IMR-90 (cell line): ENCODE data around the gene UBE2C.
"Not testable (repeated sequence)": the region's sequence is repeated elsewhere in the genome, so short reads cannot be mapped to it uniquely, and the experiment has no call there.

Experiments
- BHLHE40 ChIP-seq: fragments of 150-350 bp; IDR thresholded peaks from 2 replicates; pipeline ENCODE4 v1.6.1; 2016; ENCODE audit warnings: mild to moderate bottlenecking, low read depth, low read length
- CTCF ChIP-seq: conservative IDR thresholded peaks from 2 replicates; pipeline ENCODE4 v1.5.1; 2012; ENCODE audit warnings: mild to moderate bottlenecking, low read depth, low read length, improper control_type of control experiment
- FOS ChIP-seq: fragments of 150-350 bp; IDR thresholded peaks from 2 replicates; pipeline ENCODE4 v1.6.1; 2016; ENCODE audit warnings: low read depth, low read length
- MAFK ChIP-seq: IDR thresholded peaks from 2 replicates; pipeline ENCODE4 v1.6.1; 2012; ENCODE audit warnings: low read depth, low read length, improper control_type of control experiment
- MAZ ChIP-seq: IDR thresholded peaks from 2 replicates; pipeline ENCODE4 v1.6.1; 2012; ENCODE audit warnings: low read depth, mild to moderate bottlenecking, low read length, improper control_type of control experiment, moderate library complexity, borderline replicate concordance
- MXI1 ChIP-seq: IDR thresholded peaks from 2 replicates; pipeline ENCODE4 v1.6.1; 2012; ENCODE audit warnings: low read depth, mild to moderate bottlenecking, low read length, moderate library complexity, borderline replicate concordance
- NFE2L2 ChIP-seq: fragments of 150-350 bp; IDR thresholded peaks from 2 replicates; pipeline ENCODE4 v1.6.1; 2016; ENCODE audit warnings: low read depth, mild to moderate bottlenecking, low read length
- POLR2A ChIP-seq: IDR thresholded peaks from 2 replicates; pipeline ENCODE4 v1.6.1; 2012; ENCODE audit warnings: mild to moderate bottlenecking, low read depth, low read length
- RAD21 ChIP-seq: IDR thresholded peaks from 2 replicates; pipeline ENCODE4 v1.6.1; 2012; ENCODE audit warnings: low read length, improper control_type of control experiment
- RCOR1 ChIP-seq: IDR thresholded peaks from 2 replicates; pipeline ENCODE4 v1.6.1; 2012; ENCODE audit warnings: mild to moderate bottlenecking, low read length, improper control_type of control experiment; ENCODE audit not compliant: insufficient replicate concordance
- RFX5 ChIP-seq: IDR thresholded peaks from 2 replicates; pipeline ENCODE4 v1.8.0; 2012; ENCODE audit warnings: low read depth, mild to moderate bottlenecking, low read length, moderate library complexity
- SMC3 ChIP-seq: fragments of 150-350 bp; IDR thresholded peaks from 2 replicates; pipeline ENCODE4 v1.6.1; 2016; ENCODE audit warnings: low read depth, mild to moderate bottlenecking, antibody characterized with exemption, low read length, moderate library complexity
- TF ChIP-seq, protein P1 (sequence below): fragments of 150-350 bp; IDR thresholded peaks from 2 replicates; pipeline ENCODE4 v1.6.1; 2017; ENCODE audit warnings: mild to moderate bottlenecking, antibody characterized with exemption, low read length, low read depth

GRCh38 chr20:45829673-45830106 lies 17.2 kb downstream of the UBE2C start:
- not testable (repeated sequence) for TF ChIP-seq RAD21, CTCF, RFX5, BHLHE40, MAFK, POLR2A, MXI1, SMC3, NFE2L2, RCOR1, MAZ, FOS
- TF ChIP-seq, protein P1, sequence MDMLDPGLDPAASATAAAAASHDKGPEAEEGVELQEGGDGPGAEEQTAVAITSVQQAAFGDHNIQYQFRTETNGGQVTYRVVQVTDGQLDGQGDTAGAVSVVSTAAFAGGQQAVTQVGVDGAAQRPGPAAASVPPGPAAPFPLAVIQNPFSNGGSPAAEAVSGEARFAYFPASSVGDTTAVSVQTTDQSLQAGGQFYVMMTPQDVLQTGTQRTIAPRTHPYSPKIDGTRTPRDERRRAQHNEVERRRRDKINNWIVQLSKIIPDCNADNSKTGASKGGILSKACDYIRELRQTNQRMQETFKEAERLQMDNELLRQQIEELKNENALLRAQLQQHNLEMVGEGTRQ, result not testable (repeated sequence)
